Stimulated activated naive CD4-positive, alpha-beta T cell (primary cell): ENCODE measurements around the gene AP4B1.
"Not testable (repeated sequence)": the region's sequence is repeated elsewhere in the genome, so short reads cannot be mapped to it uniquely, and the experiment has no call there.

Experiments
- DNase-seq, 6 experiments: peaks; one replicate each; lab custom pipeline; 2025; lab: John Stamatoyannopoulos, UW

The AP4B1 gene

GRCh38 chr1:113857776-113858175, 46.8 kb downstream of the AP4B1 start:
- no peak for DNase-seq

GRCh38 chr1:113856401-113856790, 48.2 kb downstream of the AP4B1 start:
- no peak for DNase-seq

- no peak for DNase-seq
Measured at GRCh38 chr1:113855630-113856400, 48.8 kb downstream of the AP4B1 start.

GRCh38 chr1:113854234-113854633, 50.4 kb downstream of the AP4B1 start:
- DNase-seq: no peak

DNA sequence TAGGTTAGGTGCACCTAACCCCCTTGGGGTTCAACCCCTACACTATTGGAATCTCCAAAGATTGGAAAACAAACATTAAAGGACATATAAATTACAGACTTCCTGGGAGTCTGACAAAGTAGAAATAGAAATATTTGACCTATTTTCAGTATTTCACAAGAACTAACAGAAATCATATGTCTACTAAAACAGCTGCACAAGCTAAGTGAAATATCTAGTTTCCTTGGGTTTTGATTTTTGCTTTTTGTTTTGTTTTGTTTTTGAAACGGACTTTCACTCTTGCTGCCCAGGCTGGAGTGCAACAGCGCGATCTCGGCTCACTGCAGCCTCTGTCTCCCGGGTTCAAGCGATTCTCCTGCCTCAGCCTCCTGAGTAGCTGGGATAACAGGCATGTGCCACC, 51.9 kb downstream of the AP4B1 start:
- DNase-seq: not testable (repeated sequence)

DNA sequence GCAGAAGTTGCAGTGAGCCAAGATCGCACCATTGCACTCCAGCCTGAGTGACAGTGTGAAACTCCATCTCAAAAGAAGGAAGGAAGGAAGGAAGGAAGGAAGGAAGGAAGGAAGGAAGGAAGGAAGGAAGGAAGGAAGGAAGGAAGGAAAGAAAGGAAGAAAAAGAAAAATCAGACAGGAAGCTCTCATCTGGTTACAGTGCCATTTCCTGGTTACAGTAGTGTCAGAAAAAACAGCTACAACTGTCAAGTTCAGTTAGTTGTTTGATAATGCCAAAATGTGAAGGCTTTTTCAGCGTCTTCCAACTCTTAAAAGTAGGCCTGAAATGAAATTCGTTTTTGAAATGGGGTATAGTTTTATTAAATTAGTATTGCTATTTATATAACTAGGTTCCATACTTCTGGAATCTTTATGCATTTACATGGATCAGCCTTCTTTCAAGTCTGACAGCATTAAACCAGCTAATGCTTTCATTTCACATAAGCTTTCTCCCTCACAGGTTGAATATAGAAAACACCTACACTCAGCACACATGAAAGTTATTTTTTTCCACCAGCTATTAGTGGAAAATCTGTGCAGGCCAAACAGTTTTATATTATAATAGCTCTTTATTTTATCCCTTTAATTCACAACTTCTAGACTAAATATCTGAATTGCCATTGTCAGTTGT, 54.3 kb downstream of the AP4B1 start:
- DNase-seq: peak in 2 of 6 experiments; percentile 23 to 24

DNA sequence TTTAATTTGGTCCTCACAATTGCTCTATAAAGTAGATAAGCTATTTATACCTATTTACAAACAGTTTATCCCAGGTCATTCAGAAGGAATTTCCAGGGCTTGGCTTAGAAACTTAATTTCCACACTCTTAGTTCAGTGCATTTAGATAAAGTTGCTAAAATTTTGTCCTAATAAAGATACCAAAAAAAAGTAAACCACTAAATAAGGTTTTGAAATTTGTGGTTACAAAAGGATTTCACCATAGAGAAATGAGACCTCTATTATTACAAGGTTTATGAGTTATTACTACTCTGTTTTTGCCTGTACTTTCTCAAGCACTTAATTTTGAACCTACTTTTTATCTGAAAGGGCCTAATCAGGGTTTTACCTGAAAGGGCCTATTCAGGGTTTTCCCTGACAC, 55.5 kb downstream of the AP4B1 start:
- DNase-seq: no peak

DNA sequence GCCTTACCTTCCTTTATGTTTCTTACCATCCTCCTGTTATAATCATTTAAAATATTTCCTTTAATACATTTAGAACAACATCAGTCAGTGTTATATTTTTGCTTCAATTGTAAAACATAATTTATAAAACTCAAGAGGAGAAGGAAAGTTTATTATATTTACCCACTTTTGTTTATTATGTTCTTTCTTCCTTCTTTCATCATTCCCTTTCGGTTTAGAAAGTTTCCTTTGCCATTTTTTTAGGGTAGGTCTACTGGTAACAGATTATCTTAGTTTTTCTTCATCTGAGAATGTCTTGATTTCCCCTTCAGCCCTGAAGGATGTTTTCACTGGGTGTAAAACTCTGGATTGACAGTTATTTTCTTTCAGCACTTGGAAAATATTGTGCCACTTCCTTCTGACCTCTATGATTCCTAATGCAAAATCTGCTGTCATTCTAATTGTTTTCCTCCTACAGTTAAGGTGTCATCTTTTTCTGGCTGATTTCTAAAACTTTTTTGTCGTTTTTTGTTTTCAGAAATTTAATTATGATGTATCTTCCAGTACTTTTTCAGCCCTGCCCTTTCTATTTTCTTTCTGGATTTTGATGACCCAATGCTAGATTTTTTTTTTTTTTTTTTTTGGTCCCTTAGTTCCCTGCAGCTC, 58.1 kb downstream of the AP4B1 start:
- no peak for DNase-seq
